ENCODE measurements around the gene NDUFS3. TPM values are rescaled to one million over a fixed set of nuclear protein-coding genes. Genes with fewer than 3 reads are reported as not detected.

Gene NDUFS3
- 57.8 and 60.0 TPM in 2 replicates for total RNA-seq

DNA sequence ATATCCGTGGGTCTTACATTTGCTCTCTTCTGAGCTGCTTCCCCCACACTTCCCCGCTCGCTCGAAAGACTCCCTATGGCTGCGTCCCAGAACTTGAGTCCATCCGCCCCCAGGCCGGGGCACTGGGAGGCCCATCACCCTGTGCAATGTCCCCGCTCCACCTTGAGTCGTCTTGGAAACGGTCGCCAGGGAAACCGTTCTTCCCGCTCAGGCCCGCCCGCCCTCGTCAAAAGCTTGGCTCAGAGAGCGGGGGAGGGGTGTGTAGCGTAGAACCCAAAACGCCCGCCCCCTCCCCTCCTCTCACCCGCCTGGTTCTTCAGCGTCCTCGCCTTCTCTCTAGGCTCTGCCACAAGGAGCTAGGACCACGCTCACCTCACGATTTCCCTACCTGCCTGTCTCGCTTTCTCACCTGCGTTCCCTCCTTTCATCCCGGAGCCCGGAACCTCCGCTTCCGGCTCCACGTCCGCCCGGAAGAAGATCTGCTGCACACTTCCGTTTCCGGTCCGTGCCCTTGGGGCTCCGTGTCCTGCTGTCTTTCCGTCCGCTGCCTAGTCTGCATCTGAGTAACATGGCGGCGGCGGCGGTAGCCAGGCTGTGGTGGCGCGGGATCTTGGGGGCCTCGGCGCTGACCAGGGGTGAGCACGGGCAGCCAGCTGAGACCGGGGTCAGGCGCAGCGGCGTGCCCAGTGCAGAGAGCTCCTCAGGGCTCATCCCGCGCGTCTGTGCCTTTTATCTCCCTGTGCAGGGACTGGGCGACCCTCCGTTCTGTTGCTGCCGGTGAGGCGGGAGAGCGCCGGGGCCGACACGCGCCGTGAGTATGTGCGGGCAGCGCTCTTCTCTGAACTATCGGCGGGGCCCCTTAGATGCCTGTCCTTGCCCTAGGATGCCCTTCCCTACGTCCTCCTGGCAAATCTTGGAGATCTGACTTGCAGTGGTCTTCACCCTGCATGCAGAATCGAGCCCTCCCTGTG lies at the start of gene NDUFS3, which contains the start of gene KBTBD4:
Gene NDUFS3 (plus strand): TSS at position 551 of the 971 bp plus-strand sequence. CDS start 18 bp downstream, at position 569.
Gene KBTBD4 (minus strand): TSS at position 447 of the 971 bp plus-strand sequence. CDS start 19 bp downstream, at position 428.

DNA sequence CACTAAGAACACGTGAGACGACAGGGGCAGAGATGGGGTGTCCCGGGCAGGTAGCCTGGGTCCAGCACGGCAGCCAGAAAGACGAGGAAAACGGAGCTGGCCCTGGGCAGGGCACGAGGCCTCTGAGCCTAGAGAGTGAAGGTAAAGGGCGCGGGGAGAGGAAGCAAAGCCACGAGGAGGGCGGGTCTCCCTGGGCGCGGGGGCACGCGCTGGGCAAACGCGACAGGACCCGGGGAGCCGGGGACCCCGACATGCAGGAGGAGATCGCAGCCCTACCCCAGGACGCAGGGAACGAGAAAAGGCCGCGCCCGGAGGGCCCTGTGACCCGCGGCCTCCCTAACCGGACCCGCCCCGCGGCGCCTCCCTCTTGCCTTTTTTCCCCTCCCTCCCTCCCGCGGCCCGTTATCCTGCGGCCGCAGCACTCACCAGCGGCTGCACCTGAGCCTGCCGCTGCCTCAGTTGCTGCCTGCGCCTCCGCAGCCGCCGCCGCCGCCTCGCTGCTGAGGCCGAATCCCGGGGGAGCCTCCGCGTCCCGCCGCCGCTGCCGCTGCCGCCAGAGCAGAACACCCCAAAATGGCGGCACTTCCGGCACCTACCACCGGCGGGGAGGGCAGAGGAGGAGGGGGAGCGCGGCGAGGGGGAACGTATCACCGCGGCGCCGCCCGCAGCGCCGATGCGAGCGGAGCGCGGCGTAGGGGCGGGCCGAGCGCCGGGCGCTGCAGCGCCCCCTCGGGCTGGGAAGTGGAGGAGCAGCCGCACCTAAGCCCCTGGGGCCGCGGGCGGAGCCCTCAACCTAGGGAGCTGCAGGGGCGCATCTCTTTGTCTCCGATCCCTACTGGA lies 26.1 kb upstream of the NDUFS3 start, which contains the start of gene CELF1:
Gene CELF1 (minus strand): TSS at position 567 of the 840 bp plus-strand sequence. CDS start 53,609 bp downstream, outside the sequence.

DNA sequence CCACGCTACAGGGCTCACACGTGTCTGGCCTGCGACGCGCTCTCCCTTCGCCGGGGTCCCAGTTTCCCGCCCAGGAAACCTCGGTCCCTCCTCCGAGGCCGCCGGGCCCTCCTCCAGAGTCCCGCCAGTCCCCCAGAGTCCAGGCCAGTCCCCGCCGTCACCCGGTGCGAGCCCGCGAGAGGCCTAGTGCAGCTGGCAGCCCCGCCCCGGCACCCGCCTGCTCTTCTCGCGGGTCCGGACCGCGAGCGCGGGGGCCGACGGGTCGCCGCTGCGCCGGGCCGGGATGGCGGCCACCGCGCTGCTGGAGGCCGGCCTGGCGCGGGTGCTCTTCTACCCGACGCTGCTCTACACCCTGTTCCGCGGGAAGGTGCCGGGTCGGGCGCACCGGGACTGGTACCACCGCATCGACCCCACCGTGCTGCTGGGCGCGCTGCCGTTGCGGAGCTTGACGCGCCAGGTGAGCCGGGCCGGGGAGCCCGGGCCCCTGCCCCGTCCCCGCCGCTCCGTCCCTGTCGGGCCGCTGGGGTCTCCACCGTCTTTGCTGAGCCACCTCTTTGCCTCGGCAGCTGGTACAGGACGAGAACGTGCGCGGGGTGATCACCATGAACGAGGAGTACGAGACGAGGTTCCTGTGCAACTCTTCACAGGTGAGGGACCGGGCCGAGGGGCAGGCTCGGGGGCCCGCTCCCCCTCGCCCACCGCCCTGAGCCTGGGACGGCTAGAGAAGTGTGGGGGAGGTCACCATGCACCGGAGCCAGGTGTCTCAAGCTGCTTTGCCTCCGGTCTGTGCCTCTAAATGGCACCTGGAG lies 13.3 kb upstream of the NDUFS3 start, which contains the start of gene PTPMT1:
Gene PTPMT1 (plus strand): TSS at position 260 of the 809 bp plus-strand sequence. CDS start 24 bp downstream, at position 284.

DNA sequence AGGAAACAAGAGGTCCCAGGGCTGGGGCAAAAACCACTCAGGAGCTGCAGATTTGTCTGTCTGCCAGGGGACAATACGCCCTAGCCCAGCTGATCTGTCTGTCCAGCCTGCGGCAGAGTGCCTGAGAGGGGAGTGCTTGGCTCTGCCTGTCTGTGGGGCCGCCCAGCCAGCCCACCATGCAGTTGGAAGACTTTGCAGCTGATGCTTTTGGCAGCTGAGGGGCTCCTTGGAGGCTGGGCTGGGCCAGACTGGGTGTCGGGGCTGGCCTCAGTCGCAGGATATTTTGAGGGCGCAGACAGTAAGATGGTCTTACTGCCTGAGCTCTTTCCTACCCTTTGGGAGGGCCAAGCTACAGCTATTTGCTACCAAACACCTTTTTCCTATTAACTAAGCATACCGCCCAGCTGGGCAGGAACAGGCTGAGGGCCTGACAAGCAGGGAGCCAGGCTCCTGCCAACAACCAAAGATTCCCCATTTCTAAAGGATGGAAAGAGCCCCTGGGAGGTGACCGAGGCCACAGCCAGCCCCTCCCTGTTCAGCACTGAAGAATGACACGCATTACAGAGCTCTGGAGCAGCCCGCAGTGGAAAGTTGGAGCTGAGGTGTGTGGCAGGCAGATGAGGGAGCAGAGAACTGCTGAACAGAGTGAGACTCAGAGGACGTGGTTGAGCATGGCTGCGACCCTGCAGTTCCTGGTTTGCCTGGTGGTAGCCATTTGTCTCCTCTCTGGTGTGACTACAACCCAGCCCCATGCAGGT lies 7.4 kb downstream of the NDUFS3 start, which contains the start of gene FAM180B:
Gene FAM180B (plus strand): TSS at position 581 of the 758 bp plus-strand sequence. CDS start 91 bp downstream, at position 672.

DNA sequence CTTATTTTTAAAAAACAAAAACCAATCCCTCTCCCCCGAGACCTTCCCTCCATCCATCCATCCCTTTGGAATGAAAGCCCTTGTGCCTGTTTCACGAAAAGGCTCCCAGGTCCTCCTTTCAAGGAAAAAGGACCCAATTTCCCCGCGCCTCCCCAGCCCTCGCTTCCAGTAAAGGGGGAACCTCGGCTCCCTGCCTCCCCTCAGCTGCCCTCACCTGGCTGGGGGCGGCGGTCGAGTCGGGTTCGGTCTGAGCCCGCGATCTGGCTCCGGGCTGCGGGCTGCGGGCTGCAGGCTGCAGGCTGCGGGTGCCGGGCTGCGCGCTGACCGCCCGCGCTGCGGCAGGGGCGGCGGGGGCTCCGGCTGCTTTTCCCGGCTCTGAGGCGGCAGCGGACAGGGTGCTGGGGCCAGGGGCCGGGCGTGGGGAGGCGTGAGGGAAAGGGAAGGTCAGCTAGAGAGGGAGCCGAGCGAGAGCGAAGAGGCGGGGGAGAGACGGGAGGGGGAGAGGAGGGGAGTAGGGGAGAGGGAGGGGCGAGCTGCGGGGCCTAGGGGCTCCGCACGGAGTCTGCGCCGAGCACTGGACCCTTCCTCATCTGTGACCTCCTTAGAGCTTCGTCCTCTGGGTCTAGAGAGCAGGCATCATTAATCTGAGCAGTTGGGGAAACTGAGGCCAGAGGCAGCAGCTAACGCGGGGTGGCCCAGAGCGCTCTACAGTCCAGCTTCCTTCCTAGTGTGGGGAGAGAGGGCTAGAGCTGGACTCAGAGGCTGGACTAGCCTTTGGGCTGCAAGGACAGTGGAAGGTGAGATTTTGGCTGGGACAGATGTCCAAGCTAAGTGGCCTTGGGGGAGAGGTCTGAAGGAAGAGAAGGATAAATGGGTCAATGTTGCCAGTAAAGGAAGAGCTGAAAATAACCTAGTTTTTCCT lies 15.3 kb downstream of the NDUFS3 start, which contains the start of gene C1QTNF4:
Gene C1QTNF4 (minus strand): TSS at position 478 of the 922 bp plus-strand sequence. CDS start 3,601 bp downstream, outside the sequence.

Small RNAs within 50 kb of the gene (small RNA-seq; reads per million reads assigned to genes)
- gene RN7SL652P: not detected
- gene RNU5E-10P: not detected

Other genes with a start within 250 kb of the NDUFS3 start
- not detected in 2 replicates for gene MYBPC3, start 226.4 kb upstream of the NDUFS3 start, total RNA-seq
- gene SPI1, start 200.5 kb upstream of the NDUFS3 start, total RNA-seq: not detected in 2 replicates
- gene SLC39A13, start 170.5 kb upstream of the NDUFS3 start, total RNA-seq: 69.6 and 83.8 TPM in 2 replicates
- gene PSMC3, start 152.6 kb upstream of the NDUFS3 start, total RNA-seq: 146 and 156 TPM in 2 replicates
- gene RAPSN, start 129.9 kb upstream of the NDUFS3 start, total RNA-seq: 0.11 TPM in 1 of 2 replicates, not detected in the other
- 78.7 and 98.0 TPM in 2 replicates for gene CELF1, start 25.9 kb upstream of the NDUFS3 start, total RNA-seq
- gene PTPMT1, start 13.5 kb upstream of the NDUFS3 start, total RNA-seq: 46.7 and 47.8 TPM in 2 replicates
- gene KBTBD4, start 104 bp upstream of the NDUFS3 start, total RNA-seq: 28.7 and 33.5 TPM in 2 replicates
- gene FAM180B, start 7.6 kb downstream of the NDUFS3 start, total RNA-seq: 0.11 and 0.26 TPM in 2 replicates
- gene C1QTNF4, start 15.3 kb downstream of the NDUFS3 start, total RNA-seq: 0.22 and 0.26 TPM in 2 replicates
- 82.2 and 87.4 TPM in 2 replicates for gene MTCH2, start 63.5 kb downstream of the NDUFS3 start, total RNA-seq
- 0.78 and 0.97 TPM in 2 replicates for gene AGBL2, start 136.3 kb downstream of the NDUFS3 start, total RNA-seq
- gene FNBP4, start 188.3 kb downstream of the NDUFS3 start, total RNA-seq: 86.0 and 131 TPM in 2 replicates